Measurements from ENCODE around the gene PLEKHM1. TPM values are rescaled to one million over a fixed set of nuclear protein-coding genes. Genes with fewer than 3 reads are reported as not detected.

PLEKHM1 gene
- total RNA-seq, 2 experiments from 2014 or later = 108 to 118 TPM

GRCh38 chr17:45402916-45403315, 87.6 kb downstream of the PLEKHM1 start:
- ATAC-seq (ENCODE audit: poor library complexity) (no peak), DNase-seq (no peak)
- ChIA-PET POLR2A (interaction anchor here (1.4 kb wide), 1 partner anchor 177 kb away, joined by 3 read pairs; no protein-coding TSS in a partner anchor), CTCF (no interaction called here)
- H3K9me3 ChIP-seq (ENCODE audit: control insufficient read depth in 1 of 2, insufficient read depth in 1 of 2, low read length in 2 of 2) = no peaks in the 10 kb centered on the region
- no peak for TF ChIP-seq CTCF (IDR thresholded peaks at IDR 0.05)
- no peaks in the 10 kb centered on the region for H3K27me3 ChIP-seq (ENCODE audit: control insufficient read depth in 1 of 2, insufficient read depth in 2 of 2, low read length in 2 of 2)
- H3K27ac ChIP-seq (ENCODE audit: low read depth in 1 of 2, low read length in 2 of 2) = no peak overlapping the region
- peaks cover 30% of the 10 kb centered on the region for H3K4me1 ChIP-seq (ENCODE audit: insufficient read depth, low read length)
- intact Hi-C loops (cut with DNase I, micrococcal nuclease) = no loop called here
- Mint-ChIP-seq H3K4me3 (no peak overlapping the region), H3K9me3 (no peaks in the 10 kb centered on the region), H3K27me3 (no peaks in the 10 kb centered on the region), H3K4me1 (ENCODE audit: low read depth) (peaks cover 18% of the 10 kb centered on the region), H3K36me3 (ENCODE audit: low read depth) (peaks cover 85% of the 10 kb centered on the region), H3K27ac (no peak overlapping the region)
- H3K36me3 ChIP-seq (ENCODE audit: insufficient read depth, low read length) = peaks cover 90% of the 10 kb centered on the region
- no peak overlapping the region for H3K4me3 ChIP-seq (ENCODE audit: low read length)

GRCh38 chr17:45398800-45399199, 91.7 kb downstream of the PLEKHM1 start:
- no peak overlapping the region for H3K27ac ChIP-seq (ENCODE audit: low read depth in 1 of 2, low read length in 2 of 2)
- peaks cover 94% of the 10 kb centered on the region for H3K36me3 ChIP-seq (ENCODE audit: insufficient read depth, low read length)
- H3K9me3 Mint-ChIP-seq = no peaks in the 10 kb centered on the region
- CTCF ChIA-PET = no interaction called here
- H3K27me3 ChIP-seq (ENCODE audit: control insufficient read depth in 1 of 2, insufficient read depth in 2 of 2, low read length in 2 of 2) = no peaks in the 10 kb centered on the region
- TF ChIP-seq CTCF (IDR thresholded peaks at IDR 0.05) = no peak
- peaks cover 85% of the 10 kb centered on the region for H3K36me3 Mint-ChIP-seq (ENCODE audit: low read depth)
- H3K4me3 ChIP-seq (ENCODE audit: low read length) = no peak overlapping the region
- H3K4me1 Mint-ChIP-seq (ENCODE audit: low read depth) = no peaks in the 10 kb centered on the region
- H3K27ac Mint-ChIP-seq = peak overlapping the region; percentile 56
- peaks cover 2% of the 10 kb centered on the region for H3K4me1 ChIP-seq (ENCODE audit: insufficient read depth, low read length)
- no peak for ATAC-seq (ENCODE audit: poor library complexity)
- H3K27me3 Mint-ChIP-seq = no peaks in the 10 kb centered on the region
- H3K9me3 ChIP-seq (ENCODE audit: control insufficient read depth in 1 of 2, insufficient read depth in 1 of 2, low read length in 2 of 2) = no peaks in the 10 kb centered on the region
- intact Hi-C loops (cut with DNase I, micrococcal nuclease) = no loop called here
- no peak overlapping the region for H3K4me3 Mint-ChIP-seq
- POLR2A ChIA-PET = no interaction called here
- DNase-seq = no peak

- Mint-ChIP-seq H3K27me3 (no peaks in the 10 kb centered on the region), H3K9me3 (no peaks in the 10 kb centered on the region), H3K27ac (peak overlapping the region; percentile 56), H3K4me1 (ENCODE audit: low read depth) (no peaks in the 10 kb centered on the region), H3K4me3 (no peak overlapping the region), H3K36me3 (ENCODE audit: low read depth) (peaks cover 76% of the 10 kb centered on the region)
- CTCF ChIA-PET = no interaction called here
- DNase-seq (no peak), ATAC-seq (ENCODE audit: poor library complexity) (no peak)
- no peaks in the 10 kb centered on the region for H3K9me3 ChIP-seq (ENCODE audit: control insufficient read depth in 1 of 2, insufficient read depth in 1 of 2, low read length in 2 of 2)
- H3K4me3 ChIP-seq (ENCODE audit: low read length) = no peak overlapping the region
- intact Hi-C loops (cut with DNase I, micrococcal nuclease) = no loop called here
- H3K4me1 ChIP-seq (ENCODE audit: insufficient read depth, low read length) = peaks cover 2% of the 10 kb centered on the region
- no peak for TF ChIP-seq CTCF (IDR thresholded peaks at IDR 0.05)
- peaks cover 86% of the 10 kb centered on the region for H3K36me3 ChIP-seq (ENCODE audit: insufficient read depth, low read length)
- H3K27ac ChIP-seq (ENCODE audit: low read depth in 1 of 2, low read length in 2 of 2) = no peak overlapping the region
- H3K27me3 ChIP-seq (ENCODE audit: control insufficient read depth in 1 of 2, insufficient read depth in 2 of 2, low read length in 2 of 2) = no peaks in the 10 kb centered on the region
- POLR2A ChIA-PET = interaction anchor here (1.6 kb wide), 1 partner anchor 172 kb away, joined by 4 read pairs; no protein-coding TSS in a partner anchor
Measured at GRCh38 chr17:45397796-45398195, 92.7 kb downstream of the PLEKHM1 start.
